Right lobe of liver (tissue), 4 donors: ENCODE measurements around the gene EPB41L4A.

Experiments used
- CTCF ChIP-seq, 4 donors: fragments of 200-600 bp in 3 of 4; fragments of 450-650 bp in 1 of 4; IDR thresholded peaks; one replicate each; pipeline versions ENCODE4 v1.5.1 to v1.8.0; 2016 to 2022; ENCODE audit warnings: antibody characterized with exemption in 4 of 4, mild to moderate bottlenecking in 2 of 4
- POLR2A ChIP-seq: fragments of 450-650 bp; IDR thresholded peaks from one replicate; pipeline ENCODE4 v1.6.1; 2017; ENCODE audit warnings: antibody characterized with exemption, mild to moderate bottlenecking
- donor health status: DM: no; HTN: no; CAD: no.
- donor health status: DM: no; HTN: no; CAD: no.
- donor health status: DM: no; HTN: yes; CAD: no.

GRCh38 chr5:112419986-112420864 is 1.1 kb upstream of the EPB41L4A start:
- TF ChIP-seq CTCF (IDR thresholded peaks at IDR 0.05) (peak; percentile 79 to 88 (median 84)), POLR2A (no peak)
